ENCODE results near the gene SLC20A1. TPM values are rescaled to one million over a fixed set of nuclear protein-coding genes. Genes with fewer than 3 reads are reported as not detected.

Gene SLC20A1
- total RNA-seq: 92.6 and 160 TPM in 2 replicates

GRCh38 chr2:112645310-112646101, at the start of gene SLC20A1:
Gene SLC20A1, plus strand, starts transcription at chr2:112645939. Its CDS starts 890 bp downstream, at chr2:112646829.

Other genes with a start within 250 kb of the SLC20A1 start
- 3.7 and 5.9 TPM in 2 replicates for gene RGPD8, start 212.3 kb upstream of the SLC20A1 start, total RNA-seq
- 48.1 and 80.0 TPM in 2 replicates for gene TTL, start 163.8 kb upstream of the SLC20A1 start, total RNA-seq
- 25.4 and 33.2 TPM in 2 replicates for gene POLR1B, start 103.5 kb upstream of the SLC20A1 start, total RNA-seq
- 8.4 and 8.8 TPM in 2 replicates for gene CHCHD5, start 61.3 kb upstream of the SLC20A1 start, total RNA-seq
- not detected in 2 replicates for gene NT5DC4, start 75.1 kb downstream of the SLC20A1 start, total RNA-seq
- 8.5 and 16.8 TPM in 2 replicates for gene CKAP2L, start 118.7 kb downstream of the SLC20A1 start, total RNA-seq
- not detected in 2 replicates for gene IL1A, start 138.6 kb downstream of the SLC20A1 start, total RNA-seq
- 0.20 and 0.37 TPM in 2 replicates for gene IL1B, start 190.8 kb downstream of the SLC20A1 start, total RNA-seq

Data from subcutaneous preadipocyte (primary cell).